Upper lobe of right lung (tissue), 1 donor: Measurements from ENCODE around the gene PSMD11. TPM values are rescaled to one million over a fixed set of nuclear protein-coding genes. Genes with fewer than 3 reads are reported as not detected.
A peak's percentile ranks its signal among the peaks of the same experiment; 100 is the strongest.

ENCODE experiments used
- ATAC-seq: fragments of 200-7000 bp; cut with Tn5 transposase; one replicate; pipeline ENCODE4 v1.9.1; 2020; ENCODE audit warnings: mild to moderate bottlenecking, moderate library complexity
- DNase-seq: peaks from one replicate; pipeline ENCODE4 v3.0.0-alpha.2; 2020
- H3K27ac ChIP-seq: fragments of 200-600 bp; one replicate; pipeline ENCODE4 v1.8.0; 2022
- H3K27me3 ChIP-seq: fragments of 200-600 bp; one replicate; pipeline ENCODE4 v1.8.0; 2022; ENCODE audit warnings: mild to moderate bottlenecking
- H3K36me3 ChIP-seq: fragments of 200-600 bp; one replicate; pipeline ENCODE4 v1.8.0; 2022
- H3K4me1 ChIP-seq: fragments of 200-600 bp; one replicate; pipeline ENCODE4 v1.8.0; 2022
- H3K4me3 ChIP-seq: fragments of 200-600 bp; one replicate; pipeline ENCODE4 v1.8.0; 2022; ENCODE audit warnings: mild to moderate bottlenecking
- H3K9me3 ChIP-seq: fragments of 200-600 bp; one replicate; pipeline ENCODE4 v1.8.0; 2022
- CTCF ChIP-seq: fragments of 200-600 bp; IDR thresholded peaks from one replicate; pipeline ENCODE4 v1.8.0; 2022; ENCODE audit warnings: antibody characterized with exemption
- intact Hi-C: fragments of 100-400 bp; cut with DNase I; formaldehyde crosslinking; loops from one replicate; pipeline ENCODE4 v1.11.0; 2022
- total RNA-seq: library from RNA; stranded (reverse); fragmentation: NEBNext Ultra II Directional; extraction: Animal tissue kit (Norgen Biotek cat#: 25700); gene quantifications from one replicate; pipeline ENCODE4 v1.2.1, GENCODE V29; 2021
- donor health status: DM: no; HTN: yes; CAD: no; lungs with severe emphysema.

The PSMD11 gene
- total RNA-seq, 1 donor from 2014 or later, result 62.8 TPM

- peak; percentile 60 for DNase-seq
- no peak for ATAC-seq
- Histone ChIP-seq H3K4me3 (no peak overlapping the region), H3K27me3 (no peaks in the 10 kb centered on the region), H3K9me3 (no peaks in the 10 kb centered on the region), H3K4me1 (peaks cover 13% of the 10 kb centered on the region), H3K27ac (no peak overlapping the region), H3K36me3 (no peaks in the 10 kb centered on the region)
- TF ChIP-seq CTCF, result no peak
- intact Hi-C loops, result no loop called here
Observed at GRCh38 chr17:32491371-32492263, 47.3 kb downstream of the PSMD11 start.

- ATAC-seq, result no peak
- H3K36me3 ChIP-seq, result no peaks in the 10 kb centered on the region
- H3K4me3 ChIP-seq, result no peak overlapping the region
- no peaks in the 10 kb centered on the region for H3K9me3 ChIP-seq
- intact Hi-C loops, result no loop called here
- H3K27me3 ChIP-seq, result no peaks in the 10 kb centered on the region
- no peak for DNase-seq
- H3K27ac ChIP-seq, result no peak overlapping the region
- peaks cover 13% of the 10 kb centered on the region for H3K4me1 ChIP-seq
- TF ChIP-seq CTCF, result no peak
Observed at GRCh38 chr17:32492264-32492589, 47.9 kb downstream of the PSMD11 start.

- Histone ChIP-seq H3K27ac (no peak overlapping the region), H3K27me3 (no peaks in the 10 kb centered on the region), H3K4me3 (no peak overlapping the region), H3K4me1 (peaks cover 9% of the 10 kb centered on the region), H3K9me3 (no peaks in the 10 kb centered on the region), H3K36me3 (no peaks in the 10 kb centered on the region)
- ATAC-seq (peak; percentile 8), DNase-seq (peak; percentile 51)
- TF ChIP-seq CTCF, result no peak
- intact Hi-C loops, result no loop called here
Observed at GRCh38 chr17:32492648-32493289, 48.5 kb downstream of the PSMD11 start.

- no peak for DNase-seq
Observed at GRCh38 chr17:32493571-32493970, 49.3 kb downstream of the PSMD11 start.

GRCh38 chr17:32493976-32494513 is 49.7 kb downstream of the PSMD11 start:
- Histone ChIP-seq H3K4me3 (no peak overlapping the region), H3K27me3 (no peaks in the 10 kb centered on the region), H3K27ac (no peak overlapping the region), H3K36me3 (no peaks in the 10 kb centered on the region), H3K4me1 (peaks cover 7% of the 10 kb centered on the region), H3K9me3 (no peaks in the 10 kb centered on the region)
- no peak for TF ChIP-seq CTCF
- ATAC-seq (no peak), DNase-seq (peak; percentile 58)
- intact Hi-C loops, result no loop called here

More at GRCh38 chr17:32493571-32493970, 49.3 kb downstream of the PSMD11 start:
- Histone ChIP-seq H3K4me3 (no peak overlapping the region), H3K27me3 (no peaks in the 10 kb centered on the region), H3K36me3 (no peaks in the 10 kb centered on the region), H3K4me1 (peaks cover 7% of the 10 kb centered on the region), H3K9me3 (no peaks in the 10 kb centered on the region), H3K27ac (no peak overlapping the region)
- ATAC-seq, result no peak
- intact Hi-C loops, result no loop called here
- TF ChIP-seq CTCF, result no peak
